Peyer's patch (tissue), 4 donors: ENCODE measurements around the gene MAML3.

Source experiments
- CTCF ChIP-seq, 6 experiments: fragments of 450-650 bp in 4 of 6; fragments of 200-600 bp in 2 of 6; sonication (generic) in 1 of 6; IDR thresholded peaks; one replicate each; pipeline ENCODE4 v1.5.1; 2017 to 2019; ENCODE audit warnings: antibody characterized with exemption in 6 of 6, mild to moderate bottlenecking in 3 of 6, moderate library complexity in 1 of 6
- POLR2A ChIP-seq, 2 donors: fragments of 450-650 bp; IDR thresholded peaks; one replicate each; pipeline ENCODE4 v1.5.1; 2017; ENCODE audit warnings: antibody characterized with exemption in 2 of 2, mild to moderate bottlenecking in 2 of 2, moderate library complexity in 2 of 2

DNA sequence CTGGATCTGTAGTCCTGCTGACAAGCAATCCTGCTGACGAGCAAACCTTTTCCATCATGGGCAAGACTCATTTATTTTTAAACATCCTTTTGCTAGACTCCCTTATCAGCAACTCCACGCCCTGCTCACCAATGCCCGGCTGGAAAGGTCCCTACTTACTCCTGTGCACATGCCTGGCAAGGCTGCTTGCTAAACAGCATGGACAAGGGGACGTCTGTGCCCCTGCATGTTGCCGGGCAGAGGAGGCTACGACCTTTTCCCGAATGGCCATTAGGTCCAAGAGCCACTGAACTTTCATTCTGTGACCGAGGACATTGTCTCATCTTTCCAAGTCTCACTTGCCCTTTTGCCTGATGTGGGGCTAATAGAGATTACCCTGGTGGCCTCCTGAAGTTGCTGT, 389.8 kb downstream of the MAML3 start:
- TF ChIP-seq POLR2A (IDR thresholded peaks at IDR 0.05) (no peak), CTCF (IDR thresholded peaks at IDR 0.05) (no peak)
